COLO829 (cell line): ENCODE measurements around the gene ENPP7.
"Not testable (repeated sequence)": the region's sequence is repeated elsewhere in the genome, so short reads cannot be mapped to it uniquely, and the experiment has no call there.

ENCODE experiments used
- DNase-seq: peaks from one replicate; pipeline ENCODE4 v3.0.0; 2012; ENCODE audit warnings: low spot score

Gene ENPP7

GRCh38 chr17:79749156-79749815, 18.5 kb downstream of the ENPP7 start:
- DNase-seq: peak; percentile 93

- DNase-seq: no peak
Measured at GRCh38 chr17:79749958-79750357, 19.2 kb downstream of the ENPP7 start.

GRCh38 chr17:79750650-79751545, 20.2 kb downstream of the ENPP7 start:
- DNase-seq: no peak

GRCh38 chr17:79752175-79752574, 21.4 kb downstream of the ENPP7 start:
- DNase-seq: no peak

- no peak for DNase-seq
Measured at GRCh38 chr17:79754370-79754769, 23.6 kb downstream of the ENPP7 start.

- DNase-seq: not testable (repeated sequence)
Measured at GRCh38 chr17:79754903-79755302, 24.2 kb downstream of the ENPP7 start.

- no peak for DNase-seq
Measured at GRCh38 chr17:79755591-79755990, 24.8 kb downstream of the ENPP7 start.

- DNase-seq: no peak
Measured at GRCh38 chr17:79757140-79757745, 26.5 kb downstream of the ENPP7 start.

- DNase-seq: no peak
Measured at GRCh38 chr17:79758271-79758670, 27.5 kb downstream of the ENPP7 start.

- no peak for DNase-seq
Measured at GRCh38 chr17:79760197-79760906, 29.6 kb downstream of the ENPP7 start.

GRCh38 chr17:79761894-79762589, 31.3 kb downstream of the ENPP7 start:
- DNase-seq: no peak

GRCh38 chr17:79765708-79766107, 35.0 kb downstream of the ENPP7 start:
- DNase-seq: no peak

GRCh38 chr17:79769570-79770506, 39.1 kb downstream of the ENPP7 start:
- no peak for DNase-seq

- no peak for DNase-seq
Measured at GRCh38 chr17:79771276-79771675, 40.5 kb downstream of the ENPP7 start.

GRCh38 chr17:79772726-79773125, 42.0 kb downstream of the ENPP7 start:
- DNase-seq: not testable (repeated sequence)

GRCh38 chr17:79774561-79774975, 43.8 kb downstream of the ENPP7 start:
- no peak for DNase-seq

- no peak for DNase-seq
Measured at GRCh38 chr17:79775632-79776031, 44.9 kb downstream of the ENPP7 start.

- DNase-seq: no peak
Measured at GRCh38 chr17:79776376-79777119, 45.8 kb downstream of the ENPP7 start.

GRCh38 chr17:79777120-79777893, 46.6 kb downstream of the ENPP7 start:
- DNase-seq: peak; percentile 48
